HG03571 (cell line): Measurements from ENCODE around the gene KRTAP9-8.
"Not testable (repeated sequence)": the region's sequence is repeated elsewhere in the genome, so short reads cannot be mapped to it uniquely, and the experiment has no call there.

Source experiments
- ATAC-seq: cut with Tn5 transposase; IDR thresholded peaks from one replicate; pipeline ENCODE4 v1.9.1; 2021; ENCODE audit not compliant: unreplicated experiment

KRTAP9-8 gene

GRCh38 chr17:41255381-41256290, 17.8 kb downstream of the KRTAP9-8 start, which contains the start of gene KRTAP9-9:
Gene KRTAP9-9 (plus strand): TSS chr17:41255384.
- not testable (repeated sequence) for ATAC-seq

- ATAC-seq: no peak
These were observed 18.5 kb downstream of the KRTAP9-8 start for GRCh38 chr17:41256291-41256685.

DNA sequence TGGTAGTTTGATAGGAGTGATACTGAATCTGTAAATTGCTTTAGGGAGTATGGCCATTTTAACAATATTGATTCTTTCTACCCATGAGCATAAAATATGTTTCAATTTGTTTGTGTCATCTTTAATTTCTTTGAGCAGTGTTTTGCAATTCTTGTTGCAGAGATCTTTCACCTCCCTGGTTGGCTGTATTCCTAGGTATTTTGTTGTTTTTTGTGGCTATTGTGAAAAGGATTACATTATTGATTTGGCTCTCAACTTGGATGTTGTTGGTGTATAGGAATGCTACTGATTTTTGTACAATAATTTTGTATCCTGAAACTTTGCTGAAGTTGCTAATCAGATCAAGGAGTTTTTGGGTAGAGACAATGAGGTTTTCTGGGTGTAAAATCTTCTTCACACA, 20.6 kb downstream of the KRTAP9-8 start:
- no peak for ATAC-seq

- ATAC-seq: no peak
These were observed 25.4 kb downstream of the KRTAP9-8 start for GRCh38 chr17:41263212-41263611.

GRCh38 chr17:41264599-41264998, 26.8 kb downstream of the KRTAP9-8 start:
- ATAC-seq: no peak

- ATAC-seq: no peak
These were observed 27.3 kb downstream of the KRTAP9-8 start, which contains the start of gene KRTAP9-6 for GRCh38 chr17:41265078-41265477. Gene KRTAP9-6 (plus strand): TSS chr17:41265378. CDS start chr17:41265378, 0 bp downstream.

DNA sequence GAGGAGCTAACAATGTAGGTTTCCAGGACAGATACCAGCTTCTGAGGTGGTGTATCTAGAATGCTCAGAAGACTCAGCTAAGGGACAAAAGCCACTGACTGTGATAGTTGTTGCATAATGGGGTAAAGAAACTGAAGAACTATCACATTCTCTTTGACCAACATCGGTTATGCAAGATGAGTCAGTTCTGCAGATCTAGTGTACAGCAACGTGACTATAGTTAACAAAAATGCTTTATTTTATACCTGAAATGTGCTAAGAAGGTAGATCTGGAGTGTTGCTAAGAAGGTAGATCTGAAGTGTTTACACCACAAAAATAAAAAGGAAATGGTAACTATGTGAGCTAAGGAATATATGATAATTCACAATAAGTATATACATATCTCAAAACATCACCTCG, 29.9 kb downstream of the KRTAP9-8 start:
- no peak for ATAC-seq

DNA sequence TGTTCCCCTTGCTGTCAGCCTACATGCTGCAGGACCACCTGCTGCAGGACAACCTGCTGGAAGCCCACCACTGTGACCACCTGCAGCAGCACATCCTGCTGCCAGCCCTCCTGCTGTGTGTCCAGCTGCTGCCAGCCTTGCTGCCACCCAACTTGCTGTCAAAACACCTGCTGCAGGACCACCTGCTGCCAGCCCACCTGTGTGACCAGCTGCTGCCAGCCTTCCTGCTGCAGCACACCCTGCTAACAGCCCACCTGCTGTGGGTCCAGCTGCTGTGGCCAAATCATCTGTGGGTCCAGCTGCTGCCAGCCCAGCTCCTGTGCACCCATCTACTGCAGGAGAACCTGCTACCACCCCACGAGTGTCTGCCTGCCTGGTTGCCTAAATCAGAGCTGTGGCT, 33.5 kb downstream of the KRTAP9-8 start:
- ATAC-seq: not testable (repeated sequence)

GRCh38 chr17:41271858-41272257, 34.1 kb downstream of the KRTAP9-8 start:
- no peak for ATAC-seq

DNA sequence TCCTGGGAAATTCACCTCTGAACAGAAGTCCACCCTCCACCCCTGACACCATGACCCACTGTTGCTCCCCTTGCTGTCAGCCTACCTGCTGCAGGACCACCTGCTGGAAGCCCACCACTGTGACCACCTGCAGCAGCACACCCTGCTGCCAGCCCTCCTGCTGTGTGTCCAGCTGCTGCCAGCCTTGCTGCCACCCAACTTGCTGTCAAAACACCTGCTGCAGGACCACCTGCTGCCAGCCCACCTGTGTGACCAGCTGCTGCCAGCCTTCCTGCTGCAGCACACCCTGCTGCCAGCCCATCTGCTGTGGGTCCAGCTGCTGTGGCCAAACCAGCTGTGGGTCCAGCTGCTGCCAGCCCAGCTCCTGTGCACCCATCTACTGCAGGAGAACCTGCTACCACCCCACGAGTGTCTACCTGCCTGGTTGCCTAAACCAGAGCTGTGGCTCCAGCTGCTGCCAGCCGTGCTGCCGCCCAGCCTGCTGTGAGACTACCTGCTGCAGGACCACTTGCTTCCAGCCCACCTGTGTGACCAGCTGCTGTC, 37.9 kb downstream of the KRTAP9-8 start, which contains the start of gene KRTAP9-7:
TSS of gene KRTAP9-7 (plus strand) at position 51 of the 543 bp plus-strand sequence. CDS start at position 51, 0 bp downstream.
- ATAC-seq: not testable (repeated sequence)

- no peak for ATAC-seq
These were observed 40.6 kb downstream of the KRTAP9-8 start for GRCh38 chr17:41278176-41278955.

- no peak for ATAC-seq
These were observed 46.2 kb downstream of the KRTAP9-8 start for GRCh38 chr17:41284043-41284442.

- ATAC-seq: no peak
These were observed 46.7 kb downstream of the KRTAP9-8 start for GRCh38 chr17:41284546-41284945.

- ATAC-seq: no peak
These were observed 49.3 kb downstream of the KRTAP9-8 start for GRCh38 chr17:41287050-41287449.
